OCI-LY7 (cell line): ENCODE data around the gene TDRD3. TPM values are rescaled to one million over a fixed set of nuclear protein-coding genes. Genes with fewer than 3 reads are reported as not detected.

ENCODE experiments used
- BruUV-seq: library from RNA; stranded (reverse); fragments of 400-500 nt; replicated peaks from 2 replicates; lab custom pipeline; 2021; lab: Mats Ljungman, UMichigan
- CTCF ChIA-PET: fragments of 300-600 bp; sonication (Branson Sonifier 250); formaldehyde crosslinking; loops from one replicate; lab custom pipeline; 2022; ENCODE audit warnings: antibody characterized with exemption; ENCODE audit not compliant: unreplicated experiment; lab: Charles Lee
- POLR2A ChIA-PET: fragments of 300-600 bp; sonication (Branson Sonifier 250); formaldehyde crosslinking; loops from one replicate; lab custom pipeline; 2022; ENCODE audit warnings: antibody characterized with exemption; lab: Charles Lee
- DNase-seq: peaks from one replicate; pipeline ENCODE4 v3.0.0-alpha.2; 2015; ENCODE audit warnings: low spot score
- H2AFZ ChIP-seq: fragments of 200-600 bp; sonication (generic), shearing (Covaris generic); 2 replicates; pipeline ENCODE4 v1.6.1; 2014; ENCODE audit warnings: mild to moderate bottlenecking, antibody characterized with exemption, low read length, moderate library complexity
- H3K27ac ChIP-seq: fragments of 200-600 bp; sonication (generic); 2 replicates; pipeline ENCODE4 v1.5.1; 2014; ENCODE audit warnings: mixed run types, low read depth, mild to moderate bottlenecking, moderate library complexity, low read length, inconsistent platforms; ENCODE audit not compliant: poor library complexity, severe bottlenecking
- H3K36me3 ChIP-seq: fragments of 200-600 bp; sonication (generic); 2 replicates; pipeline ENCODE4 v1.6.1; 2014; ENCODE audit warnings: mild to moderate bottlenecking, antibody characterized with exemption, low read length, moderate library complexity, mixed read lengths; ENCODE audit not compliant: insufficient read depth
- H3K4me1 ChIP-seq: fragments of 200-600 bp; sonication (generic); 2 replicates; pipeline ENCODE4 v1.5.1; 2014; ENCODE audit warnings: mild to moderate bottlenecking, low read length; ENCODE audit not compliant: insufficient read depth, poor library complexity, severe bottlenecking
- H3K4me2 ChIP-seq: fragments of 200-600 bp; sonication (generic); 2 replicates; pipeline ENCODE4 v1.6.1; 2014; ENCODE audit warnings: mild to moderate bottlenecking, low read length
- H3K4me3 ChIP-seq: fragments of 200-600 bp; sonication (generic); 2 replicates; pipeline ENCODE4 v1.5.1; 2014; ENCODE audit warnings: mild to moderate bottlenecking, low read depth, low read length; ENCODE audit not compliant: poor library complexity, severe bottlenecking
- H3K79me2 ChIP-seq: fragments of 200-600 bp; sonication (generic); 2 replicates; pipeline ENCODE4 v1.6.1; 2016; ENCODE audit warnings: low read depth, mild to moderate bottlenecking, low read length, moderate library complexity, mixed read lengths; ENCODE audit not compliant: insufficient read depth
- H3K9me2 ChIP-seq: fragments of 200-600 bp; sonication (generic); 2 replicates; pipeline ENCODE4 v1.6.1; 2016; ENCODE audit warnings: mild to moderate bottlenecking, low read length, mixed read lengths; ENCODE audit not compliant: insufficient read depth
- H3K9me3 ChIP-seq: fragments of 200-600 bp; sonication (generic); 2 replicates; pipeline ENCODE4 v1.6.1; 2014; ENCODE audit warnings: mild to moderate bottlenecking, mixed run types, low read length, mixed read lengths
- H4K20me1 ChIP-seq: fragments of 200-600 bp; sonication (generic); 2 replicates; pipeline ENCODE4 v1.6.1; 2014; ENCODE audit warnings: mild to moderate bottlenecking, antibody characterized with exemption, low read length, moderate library complexity, mixed read lengths; ENCODE audit not compliant: insufficient read depth
- EZH2phosphoT487 ChIP-seq: fragments of 200-600 bp; sonication (generic); IDR thresholded peaks from 2 replicates; pipeline ENCODE4 v1.6.1; 2018; ENCODE audit warnings: low read depth, borderline replicate concordance, mild to moderate bottlenecking, mixed run types, antibody characterized with exemption, low read length, moderate library complexity, mixed read lengths
- intact Hi-C: fragments of 100-400 bp; cut with micrococcal nuclease; formaldehyde crosslinking; loops from one replicate; pipeline ENCODE4 v1.10.0; 2022; ENCODE audit not compliant: unreplicated experiment
- total RNA-seq, 2 experiments: library from RNA; depleted of rRNA in 1 of 2; stranded (reverse); fragments of >200 nt in 1 of 2; shearing (Covaris generic) in 1 of 2; gene quantifications; 2 replicates each; pipeline ENCODE4 v1.2.3, GENCODE V29; 2014 to 2022
- TF ChIP-seq, protein P1 (sequence below): fragments of 200-600 bp; sonication (generic); conservative IDR thresholded peaks from 2 replicates; pipeline ENCODE4 v1.5.1; 2014; ENCODE audit warnings: mild to moderate bottlenecking, antibody characterized with exemption, low read length, moderate library complexity, mixed read lengths

The TDRD3 gene
- total RNA-seq, 2 experiments from 2014 or later = 13.5 to 17.1 TPM

DNA sequence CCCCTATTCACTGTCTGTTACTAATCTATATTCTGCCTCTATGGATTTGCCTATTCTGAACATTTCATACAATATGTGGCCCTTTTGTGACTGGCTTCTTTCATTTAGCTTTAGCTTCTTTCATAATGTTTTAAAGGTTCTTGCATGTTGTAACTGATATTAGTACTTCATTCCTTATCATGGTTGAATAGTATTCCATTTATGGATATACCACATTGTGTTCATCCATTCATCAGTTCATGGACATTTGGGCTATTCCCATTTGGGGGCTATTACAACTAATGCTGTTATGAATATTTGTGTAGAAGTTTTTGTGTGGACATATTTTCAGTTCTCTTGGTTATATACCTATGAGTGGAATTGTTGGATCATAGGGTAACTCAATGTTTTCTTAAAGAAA, 44.4 kb upstream of the TDRD3 start:
- no TSS peak for BruUV-seq
- Histone ChIP-seq H4K20me1 (no peaks in the 10 kb centered on the region), H3K36me3 (no peaks in the 10 kb centered on the region), H3K79me2 (no peaks in the 10 kb centered on the region), H3K9me2 (no peaks in the 10 kb centered on the region), H2AFZ (no peak overlapping the region), H3K9me3 (no peaks in the 10 kb centered on the region), H3K4me3 (no peak overlapping the region), H3K27ac (no peak overlapping the region), H3K4me1 (no peaks in the 10 kb centered on the region), H3K4me2 (no peak overlapping the region)
- CTCF ChIA-PET = no interaction called here
- TF ChIP-seq, protein P1, sequence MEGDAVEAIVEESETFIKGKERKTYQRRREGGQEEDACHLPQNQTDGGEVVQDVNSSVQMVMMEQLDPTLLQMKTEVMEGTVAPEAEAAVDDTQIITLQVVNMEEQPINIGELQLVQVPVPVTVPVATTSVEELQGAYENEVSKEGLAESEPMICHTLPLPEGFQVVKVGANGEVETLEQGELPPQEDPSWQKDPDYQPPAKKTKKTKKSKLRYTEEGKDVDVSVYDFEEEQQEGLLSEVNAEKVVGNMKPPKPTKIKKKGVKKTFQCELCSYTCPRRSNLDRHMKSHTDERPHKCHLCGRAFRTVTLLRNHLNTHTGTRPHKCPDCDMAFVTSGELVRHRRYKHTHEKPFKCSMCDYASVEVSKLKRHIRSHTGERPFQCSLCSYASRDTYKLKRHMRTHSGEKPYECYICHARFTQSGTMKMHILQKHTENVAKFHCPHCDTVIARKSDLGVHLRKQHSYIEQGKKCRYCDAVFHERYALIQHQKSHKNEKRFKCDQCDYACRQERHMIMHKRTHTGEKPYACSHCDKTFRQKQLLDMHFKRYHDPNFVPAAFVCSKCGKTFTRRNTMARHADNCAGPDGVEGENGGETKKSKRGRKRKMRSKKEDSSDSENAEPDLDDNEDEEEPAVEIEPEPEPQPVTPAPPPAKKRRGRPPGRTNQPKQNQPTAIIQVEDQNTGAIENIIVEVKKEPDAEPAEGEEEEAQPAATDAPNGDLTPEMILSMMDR = no peak
- no peak for TF ChIP-seq EZH2phosphoT487
- no peak for DNase-seq
- intact Hi-C loops = no loop called here
- POLR2A ChIA-PET = no interaction called here

DNA sequence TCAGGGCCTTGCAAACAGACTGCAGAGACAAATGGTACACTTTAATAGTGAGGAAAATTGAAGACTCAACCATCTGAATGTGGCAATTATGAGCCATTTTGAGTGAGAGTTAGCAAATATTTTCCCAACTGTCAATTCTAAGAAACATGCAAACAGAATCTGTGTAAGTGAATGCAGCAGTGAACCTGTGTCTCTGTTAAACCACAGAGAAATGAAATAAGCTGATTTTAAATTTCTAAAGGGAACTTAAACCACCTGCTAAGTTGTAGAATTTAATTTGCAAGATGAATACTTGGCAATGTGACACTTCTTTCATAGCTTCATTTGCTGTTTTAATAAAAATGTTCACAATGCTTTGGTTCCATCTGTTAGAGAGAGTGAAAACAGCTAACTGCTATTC, 42.0 kb upstream of the TDRD3 start:
- TF ChIP-seq, protein P1 = no peak
- no peak for TF ChIP-seq EZH2phosphoT487
- Histone ChIP-seq H3K9me3 (no peaks in the 10 kb centered on the region), H3K4me2 (no peak overlapping the region), H4K20me1 (no peaks in the 10 kb centered on the region), H3K27ac (no peak overlapping the region), H3K4me3 (no peak overlapping the region), H3K79me2 (no peaks in the 10 kb centered on the region), H3K9me2 (no peaks in the 10 kb centered on the region), H2AFZ (no peak overlapping the region), H3K36me3 (no peaks in the 10 kb centered on the region), H3K4me1 (no peaks in the 10 kb centered on the region)
- CTCF ChIA-PET = no interaction called here
- intact Hi-C loops = no loop called here
- no peak for DNase-seq
- POLR2A ChIA-PET = no interaction called here
- BruUV-seq = no TSS peak

DNA sequence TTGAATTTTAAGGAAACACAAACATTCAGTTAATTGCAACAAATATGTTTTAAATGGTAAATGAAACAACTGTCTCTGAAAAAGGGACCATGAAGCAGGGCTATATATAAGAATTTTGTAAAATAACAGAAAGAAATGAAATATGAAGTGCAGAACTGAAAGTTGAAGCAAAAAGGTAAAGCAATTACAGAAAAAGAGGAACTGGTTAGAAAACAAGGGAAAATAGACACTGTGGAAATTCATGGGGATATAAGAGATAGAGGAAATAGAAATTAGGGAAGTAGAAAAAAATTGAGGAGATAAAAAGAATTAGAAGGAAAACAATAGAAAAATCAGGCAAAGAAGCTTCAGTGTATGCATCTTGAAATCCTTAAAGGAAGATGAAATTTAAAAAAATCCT, 40.0 kb upstream of the TDRD3 start:
- no peak overlapping the region for H3K4me3 ChIP-seq
- H3K27ac ChIP-seq = no peak overlapping the region
- no peaks in the 10 kb centered on the region for H4K20me1 ChIP-seq
- H3K9me3 ChIP-seq = no peaks in the 10 kb centered on the region
- DNase-seq = no peak
- H3K79me2 ChIP-seq = no peaks in the 10 kb centered on the region
- POLR2A ChIA-PET = interaction anchor here (0.7 kb wide), 1 partner anchor 984 kb away, joined by 3 read pairs; no protein-coding TSS in a partner anchor
- intact Hi-C loops = no loop called here
- TF ChIP-seq EZH2phosphoT487 = no peak
- TF ChIP-seq, protein P1 = no peak
- H3K9me2 ChIP-seq = no peaks in the 10 kb centered on the region
- H3K4me2 ChIP-seq = no peak overlapping the region
- H3K36me3 ChIP-seq = no peaks in the 10 kb centered on the region
- no TSS peak for BruUV-seq
- H3K4me1 ChIP-seq = no peaks in the 10 kb centered on the region
- H2AFZ ChIP-seq = no peak overlapping the region
- CTCF ChIA-PET = no interaction called here
